Mucosa of rectum (tissue), 2 donors: ENCODE data around the gene BBS7.

Source experiments
- H3K27ac ChIP-seq, 2 donors: one replicate each; pipeline ENCODE4 v1.7.0; 2013; ENCODE audit warnings: inconsistent platforms in 2 of 2, low read depth in 2 of 2, low read length in 2 of 2
- H3K27me3 ChIP-seq, 2 donors: one replicate each; pipeline ENCODE4 v1.7.0; 2013; ENCODE audit warnings: low read length in 2 of 2; ENCODE audit not compliant: control insufficient read depth in 2 of 2, insufficient read depth in 2 of 2
- H3K36me3 ChIP-seq, 2 donors: one replicate each; pipeline ENCODE4 v1.7.0; 2013; ENCODE audit warnings: low read length in 2 of 2; ENCODE audit not compliant: control insufficient read depth in 2 of 2, insufficient read depth in 2 of 2
- H3K4me1 ChIP-seq, 2 donors: one replicate each; pipeline ENCODE4 v1.7.0; 2013; ENCODE audit warnings: low read length in 2 of 2, mild to moderate bottlenecking in 1 of 2; ENCODE audit not compliant: control insufficient read depth in 2 of 2, insufficient read depth in 2 of 2
- H3K4me3 ChIP-seq, 2 donors: one replicate each; pipeline ENCODE4 v1.7.0; 2013; ENCODE audit warnings: low read length in 2 of 2
- H3K9ac ChIP-seq, 2 donors: one replicate each; pipeline ENCODE4 v1.7.0; 2013; ENCODE audit warnings: low read length in 2 of 2, low read depth in 1 of 2, mild to moderate bottlenecking in 1 of 2
- H3K9me3 ChIP-seq, 2 donors: one replicate each; pipeline ENCODE4 v1.7.0; 2013; ENCODE audit warnings: low read length in 2 of 2; ENCODE audit not compliant: control insufficient read depth in 2 of 2
- donor health status: healthy.
- donor health status: Normal muscosa, but diverticular disease.

Gene BBS7

GRCh38 chr4:121877041-121877773 is 6.9 kb upstream of the BBS7 start:
- Histone ChIP-seq H3K4me1 (no peaks in the 10 kb centered on the region), H3K9ac (no peak overlapping the region), H3K4me3 (no peak overlapping the region), H3K36me3 (no peaks in the 10 kb centered on the region), H3K9me3 (no peaks in the 10 kb centered on the region), H3K27me3 (peaks cover 2 to 3% of the 10 kb centered on the region in 2 donors), H3K27ac (no peak overlapping the region)

- Histone ChIP-seq H3K9me3 (no peaks in the 10 kb centered on the region), H3K27ac (no peak overlapping the region), H3K27me3 (peaks cover 2 to 3% of the 10 kb centered on the region in 2 donors), H3K4me1 (no peaks in the 10 kb centered on the region), H3K9ac (no peak overlapping the region), H3K36me3 (no peaks in the 10 kb centered on the region), H3K4me3 (no peak overlapping the region)
These were observed 5.8 kb upstream of the BBS7 start for GRCh38 chr4:121876070-121876469.

DNA sequence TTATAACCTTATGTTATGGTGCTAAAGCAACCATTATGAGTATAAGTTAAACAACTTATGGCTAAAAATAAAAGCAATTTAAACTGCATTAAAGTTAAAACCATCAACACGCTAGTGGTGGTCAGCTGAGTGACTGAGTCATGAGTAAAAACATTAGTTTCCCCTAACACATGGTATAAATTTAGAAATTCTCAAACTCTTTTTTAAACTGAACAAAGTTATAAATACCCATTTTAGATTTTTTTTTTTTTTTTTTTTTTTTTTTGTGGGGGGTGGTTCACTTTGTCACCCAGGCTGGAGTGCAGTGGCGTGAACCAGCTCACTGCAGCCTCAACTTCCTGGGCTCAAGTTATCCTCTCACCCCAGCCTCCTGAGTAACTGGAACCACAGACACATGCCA is 5.4 kb upstream of the BBS7 start:
- peaks cover 0 to 2% of the 10 kb centered on the region in 2 donors for H3K4me1 ChIP-seq
- H3K9ac ChIP-seq, result no peak overlapping the region
- peaks cover 2 to 3% of the 10 kb centered on the region in 2 donors for H3K27me3 ChIP-seq
- H3K27ac ChIP-seq, result no peak overlapping the region
- H3K4me3 ChIP-seq, result no peak overlapping the region
- H3K36me3 ChIP-seq, result no peaks in the 10 kb centered on the region
- no peaks in the 10 kb centered on the region for H3K9me3 ChIP-seq

DNA sequence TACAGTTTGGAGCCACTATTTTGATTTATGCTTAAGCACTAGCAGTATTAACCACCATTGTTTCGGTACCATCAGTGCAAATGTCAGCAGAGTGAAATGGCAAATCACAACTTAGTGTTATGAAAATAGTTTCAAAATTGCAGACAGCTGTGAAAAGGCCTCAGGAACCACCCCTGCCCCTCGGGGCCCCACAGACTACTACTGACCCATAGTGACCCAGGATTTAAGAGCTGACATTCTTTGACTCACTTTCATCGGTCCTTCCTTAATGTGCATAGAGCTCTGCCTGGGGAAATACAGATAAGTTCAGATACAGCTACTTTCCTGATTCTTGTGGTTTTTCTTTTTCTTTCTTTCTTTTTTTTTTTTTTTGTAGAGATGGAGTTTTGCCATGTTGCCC is 3.3 kb upstream of the BBS7 start:
- peaks cover 0 to 10% of the 10 kb centered on the region in 2 donors for H3K4me1 ChIP-seq
- H3K36me3 ChIP-seq, result no peaks in the 10 kb centered on the region
- no peak overlapping the region for H3K27ac ChIP-seq
- H3K27me3 ChIP-seq, result peaks cover 0 to 2% of the 10 kb centered on the region in 2 donors
- no peaks in the 10 kb centered on the region for H3K9me3 ChIP-seq
- no peak overlapping the region for H3K9ac ChIP-seq
- no peak overlapping the region for H3K4me3 ChIP-seq

- Histone ChIP-seq H3K9ac (no peak overlapping the region), H3K4me3 (no peak overlapping the region), H3K36me3 (peaks cover 5 to 16% of the 10 kb centered on the region in 2 donors), H3K4me1 (peaks cover 0 to under 1% of the 10 kb centered on the region in 2 donors), H3K27me3 (no peaks in the 10 kb centered on the region), H3K9me3 (no peaks in the 10 kb centered on the region), H3K27ac (no peak overlapping the region)
These were observed 6.5 kb downstream of the BBS7 start for GRCh38 chr4:121863799-121864198.

GRCh38 chr4:121861426-121861825 is 8.8 kb downstream of the BBS7 start:
- Histone ChIP-seq H3K36me3 (peaks cover 5 to 16% of the 10 kb centered on the region in 2 donors), H3K9ac (no peak overlapping the region), H3K9me3 (no peaks in the 10 kb centered on the region), H3K27me3 (no peaks in the 10 kb centered on the region), H3K4me1 (no peaks in the 10 kb centered on the region), H3K4me3 (no peak overlapping the region), H3K27ac (no peak overlapping the region)

DNA sequence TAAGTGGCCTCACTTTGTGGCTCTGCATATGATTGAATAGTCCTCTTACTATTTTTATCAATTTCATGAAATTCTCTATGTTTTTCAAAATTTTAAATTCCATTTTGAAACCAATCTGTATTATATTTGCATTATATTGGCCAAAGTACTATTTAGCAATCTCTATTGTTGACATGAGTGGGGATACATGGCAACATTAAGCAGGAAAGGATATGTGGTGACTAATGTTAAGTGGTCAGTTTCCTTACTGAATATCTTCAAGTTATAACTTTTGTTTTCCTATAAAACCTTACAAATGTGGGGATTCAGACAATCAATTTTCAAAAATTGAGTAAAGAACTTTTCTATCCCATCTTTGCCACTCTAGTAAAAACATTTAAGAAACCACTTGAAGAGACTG is 10.2 kb downstream of the BBS7 start:
- Histone ChIP-seq H3K36me3 (peaks cover 5 to 16% of the 10 kb centered on the region in 2 donors), H3K9ac (no peak overlapping the region), H3K27ac (no peak overlapping the region), H3K4me1 (no peaks in the 10 kb centered on the region), H3K27me3 (no peaks in the 10 kb centered on the region), H3K4me3 (no peak overlapping the region), H3K9me3 (no peaks in the 10 kb centered on the region)

- H3K9ac ChIP-seq, result no peak overlapping the region
- no peaks in the 10 kb centered on the region for H3K9me3 ChIP-seq
- H3K27ac ChIP-seq, result no peak overlapping the region
- peaks cover 6 to 10% of the 10 kb centered on the region in 2 donors for H3K36me3 ChIP-seq
- H3K4me1 ChIP-seq, result no peaks in the 10 kb centered on the region
- no peak overlapping the region for H3K4me3 ChIP-seq
- H3K27me3 ChIP-seq, result no peaks in the 10 kb centered on the region
These were observed 18.9 kb downstream of the BBS7 start for GRCh38 chr4:121851354-121851753.

GRCh38 chr4:121846662-121847061 is 23.6 kb downstream of the BBS7 start:
- H3K4me3 ChIP-seq, result no peak overlapping the region
- no peak overlapping the region for H3K9ac ChIP-seq
- peaks cover 14 to 19% of the 10 kb centered on the region in 2 donors for H3K36me3 ChIP-seq
- no peaks in the 10 kb centered on the region for H3K27me3 ChIP-seq
- no peak overlapping the region for H3K27ac ChIP-seq
- no peaks in the 10 kb centered on the region for H3K9me3 ChIP-seq
- no peaks in the 10 kb centered on the region for H3K4me1 ChIP-seq

DNA sequence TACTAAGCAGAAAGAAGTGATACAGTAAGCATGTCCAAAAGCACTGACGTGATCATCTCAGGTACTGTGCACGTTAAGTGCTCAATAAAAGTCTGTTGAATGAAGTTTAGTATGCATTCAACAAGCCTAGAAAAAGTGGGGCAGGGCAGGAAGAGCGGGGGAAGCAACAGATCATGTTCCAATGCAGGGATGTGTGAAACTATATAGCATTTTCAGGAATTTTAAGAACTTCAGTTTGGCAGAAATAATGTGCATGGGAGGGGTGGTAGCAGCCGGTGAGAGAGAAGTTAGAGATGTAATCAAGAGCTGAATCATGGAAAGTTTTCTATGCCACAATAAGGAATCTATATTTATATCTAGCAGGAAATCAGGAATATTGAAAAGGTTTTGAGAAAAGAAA is 27.4 kb downstream of the BBS7 start:
- no peaks in the 10 kb centered on the region for H3K9me3 ChIP-seq
- no peak overlapping the region for H3K4me3 ChIP-seq
- H3K4me1 ChIP-seq, result no peaks in the 10 kb centered on the region
- peaks cover 14 to 16% of the 10 kb centered on the region in 2 donors for H3K36me3 ChIP-seq
- no peaks in the 10 kb centered on the region for H3K27me3 ChIP-seq
- H3K27ac ChIP-seq, result no peak overlapping the region
- no peak overlapping the region for H3K9ac ChIP-seq
